CD14-positive monocyte (primary cell): ENCODE measurements around the gene DHRS7B. TPM values are rescaled to one million over a fixed set of nuclear protein-coding genes. Genes with fewer than 3 reads are reported as not detected.
A peak's percentile ranks its signal among the peaks of the same experiment; 100 is the strongest.

Source experiments
- DNase-seq, 3 donors: peaks; one replicate each; pipeline ENCODE4 v3.0.0-alpha.2; 2011 to 2022
- H2AFZ ChIP-seq: 2 replicates; pipeline ENCODE4 v1.6.0; 2012; ENCODE audit warnings: mild to moderate bottlenecking, low read depth, low read length, inconsistent platforms; ENCODE audit not compliant: insufficient read depth, poor library complexity, severe bottlenecking
- H3K27ac ChIP-seq, 2 donors: 1 replicate in 1 of 2; 2 replicates in 1 of 2; pipeline ENCODE4 v1.5.1; 2012 to 2013; ENCODE audit warnings: low read length in 2 of 2, control low read depth in 1 of 2, inconsistent platforms in 1 of 2, low read depth in 1 of 2, mild to moderate bottlenecking in 1 of 2
- H3K27me3 ChIP-seq, 2 donors: one replicate each; pipeline versions ENCODE4 v1.6.0 to v1.6.1; 2011 to 2013; ENCODE audit warnings: low read length in 2 of 2; ENCODE audit not compliant: control insufficient read depth in 2 of 2, insufficient read depth in 2 of 2
- H3K36me3 ChIP-seq, 2 donors: replicated peaks in 1 of 2; 1 replicate in 1 of 2; 2 replicates in 1 of 2; pipeline versions ENCODE4 v1.5.1 to v1.6.1; 2012 to 2013; ENCODE audit warnings: low read length in 2 of 2, control low read depth in 1 of 2, inconsistent platforms in 1 of 2, mild to moderate bottlenecking in 1 of 2; ENCODE audit not compliant: insufficient read depth in 2 of 2, control insufficient read depth in 1 of 2
- H3K4me1 ChIP-seq, 2 donors: 1 replicate in 1 of 2; 2 replicates in 1 of 2; pipeline versions ENCODE4 v1.5.1 to v1.6.1; 2012 to 2013; ENCODE audit warnings: low read length in 2 of 2, control low read depth in 1 of 2, inconsistent platforms in 1 of 2, mild to moderate bottlenecking in 1 of 2, moderate library complexity in 1 of 2; ENCODE audit not compliant: insufficient read depth in 2 of 2, control insufficient read depth in 1 of 2
- H3K4me2 ChIP-seq: replicated peaks from 2 replicates; pipeline ENCODE3; 2012; ENCODE audit warnings: low read length, moderate library complexity, mild to moderate bottlenecking; ENCODE audit not compliant: poor library complexity, severe bottlenecking; ENCODE audit errors: extremely low read depth
- H3K4me3 ChIP-seq, 3 experiments: fragments of 200-600 bp in 1 of 3; sonication (generic) in 1 of 3; replicated peaks in 1 of 3; 1 replicate in 2 of 3; 2 replicates in 1 of 3; pipeline ENCODE4 v1.5.1; 2011 to 2013; ENCODE audit warnings: low read length in 3 of 3, mild to moderate bottlenecking in 3 of 3, control low read depth in 2 of 3, low read depth in 2 of 3, inconsistent platforms in 1 of 3, moderate library complexity in 1 of 3
- H3K79me2 ChIP-seq: 2 replicates; pipeline ENCODE4 v1.6.0; 2012; ENCODE audit warnings: mild to moderate bottlenecking, control low read depth, inconsistent platforms, low read length, moderate library complexity; ENCODE audit not compliant: insufficient read depth
- H3K9ac ChIP-seq: 2 replicates; pipeline ENCODE4 v1.6.0; 2017; ENCODE audit warnings: low read length, mild to moderate bottlenecking; ENCODE audit not compliant: insufficient read depth, poor library complexity, severe bottlenecking
- H3K9me3 ChIP-seq, 2 donors: replicated peaks in 1 of 2; 1 replicate in 1 of 2; 2 replicates in 1 of 2; pipeline versions ENCODE4 v1.5.1 to v1.6.1; 2012 to 2013; ENCODE audit warnings: low read length in 2 of 2, control low read depth in 1 of 2; ENCODE audit not compliant: control insufficient read depth in 1 of 2, insufficient read depth in 1 of 2
- H4K20me1 ChIP-seq: 2 replicates; pipeline ENCODE4 v1.6.0; 2012; ENCODE audit warnings: mild to moderate bottlenecking, low read length, control low read depth, moderate library complexity; ENCODE audit not compliant: insufficient read depth
- H3K27ac Mint-ChIP-seq, 7 donors: one replicate each; pipeline ENCODE4 v1.8.0; 2020; ENCODE audit warnings: mild to moderate bottlenecking in 7 of 7, mixed read lengths in 7 of 7, moderate library complexity in 6 of 7, inconsistent platforms in 2 of 7
- H3K27me3 Mint-ChIP-seq, 3 donors: one replicate each; pipeline ENCODE4 v1.8.0; 2021 to 2022; ENCODE audit warnings: low read depth in 3 of 3, mild to moderate bottlenecking in 3 of 3, mixed read lengths in 3 of 3, moderate library complexity in 3 of 3, inconsistent platforms in 1 of 3
- H3K36me3 Mint-ChIP-seq, 2 donors: one replicate each; pipeline ENCODE4 v1.8.0; 2020; ENCODE audit warnings: mixed read lengths in 2 of 2, inconsistent platforms in 1 of 2, mild to moderate bottlenecking in 1 of 2
- H3K4me1 Mint-ChIP-seq: one replicate; pipeline ENCODE4 v1.8.0; 2020; ENCODE audit warnings: mild to moderate bottlenecking, mixed read lengths
- H3K4me3 Mint-ChIP-seq, 2 donors: one replicate each; pipeline ENCODE4 v1.8.0; 2020; ENCODE audit warnings: mild to moderate bottlenecking in 2 of 2, mixed read lengths in 2 of 2, moderate library complexity in 1 of 2
- H3K9me3 Mint-ChIP-seq, 7 donors: one replicate each; pipeline ENCODE4 v1.8.0; 2020 to 2022; ENCODE audit warnings: mixed read lengths in 7 of 7, mild to moderate bottlenecking in 6 of 7, moderate library complexity in 6 of 7, inconsistent platforms in 2 of 7
- CTCF ChIP-seq: fragments of 200-600 bp; IDR thresholded peaks from one replicate; pipeline ENCODE4 v1.8.0; 2022; ENCODE audit warnings: antibody characterized with exemption, mild to moderate bottlenecking
- WGBS: methylation state at CpG from one replicate; pipeline ENCODE4 v1.1.5; 2013; ENCODE audit warnings: missing lambda C conversion rate; ENCODE audit not compliant: insufficient coverage; 5-methylcytosine and 5-hydroxymethylcytosine counted together
- intact Hi-C, 2 donors: fragments of 100-400 bp; cut with micrococcal nuclease; formaldehyde crosslinking; loops; one replicate each; pipeline versions ENCODE4 v1.15.0 to v1.15.1; 2023
- polyA plus RNA-seq, 3 donors: library from polyadenylated mRNA; depleted of rRNA in 1 of 3; unstranded in 2 of 3; stranded (reverse) in 1 of 3; fragments of 300-500 nt in 2 of 3; fragments of >200 nt in 1 of 3; fragmentation: Illumina TruSeq in 2 of 3; gene quantifications; 1 replicate in 2 of 3; 2 replicates in 1 of 3; pipeline ENCODE4 v1.2.3, GENCODE V29; 2012 to 2021
- small RNA-seq: library from RNA; depleted of rRNA; stranded (forward); fragments of <200 nt; gene quantifications from one replicate; pipeline ENCODE3, GENCODE V24; 2012; ENCODE audit warnings: low read depth; ENCODE audit not compliant: insufficient read length

The DHRS7B gene
- polyA plus RNA-seq, 3 donors, result 23.2 to 37.8 (median 33.9) TPM

- Histone ChIP-seq H2AFZ (no peak overlapping the region), H3K27ac (no peak overlapping the region), H3K79me2 (no peaks in the 10 kb centered on the region), H3K9ac (no peak overlapping the region), H3K36me3 (peaks cover 15 to 27% of the 10 kb centered on the region in 2 donors), H3K4me3 (no peak overlapping the region), H3K4me1 (peaks cover 0 to 11% of the 10 kb centered on the region in 2 donors), H3K9me3 (no peaks in the 10 kb centered on the region), H4K20me1 (peaks cover 48% of the 10 kb centered on the region), H3K4me2 (no peak overlapping the region), H3K27me3 (no peaks in the 10 kb centered on the region)
- TF ChIP-seq CTCF, result peak; percentile 63
- Mint-ChIP-seq H3K36me3 (peaks cover 15 to 35% of the 10 kb centered on the region in 2 donors), H3K27ac (peak overlapping the region in 2 of 7 donors; percentile 20 to 63), H3K9me3 (peaks cover 0 to 5% (median 0%) of the 10 kb centered on the region in 7 donors), H3K4me1 (peaks cover 10% of the 10 kb centered on the region), H3K27me3 (peaks cover 0 to 4% (median 3%) of the 10 kb centered on the region in 3 donors), H3K4me3 (no peak overlapping the region)
- intact Hi-C loops, result no loop called here
- WGBS, result 94% methylated on average over 5 of the region's 12 CpGs
- DNase-seq, result peak in 1 of 3 donors; percentile 14
Observed at GRCh38 chr17:21239680-21240368, 113.1 kb downstream of the DHRS7B start.

GRCh38 chr17:21240369-21241055, 113.7 kb downstream of the DHRS7B start:
- Mint-ChIP-seq H3K27me3 (peaks cover 0 to 4% (median 3%) of the 10 kb centered on the region in 3 donors), H3K4me3 (no peak overlapping the region), H3K27ac (no peak overlapping the region), H3K36me3 (peaks cover 15 to 35% of the 10 kb centered on the region in 2 donors), H3K4me1 (peaks cover 10% of the 10 kb centered on the region), H3K9me3 (peaks cover 0 to 4% (median 0%) of the 10 kb centered on the region in 7 donors)
- no peak overlapping the region for H3K4me2 ChIP-seq
- intact Hi-C loops, result no loop called here
- H3K9me3 ChIP-seq, result no peaks in the 10 kb centered on the region
- peaks cover 15 to 27% of the 10 kb centered on the region in 2 donors for H3K36me3 ChIP-seq
- H3K4me1 ChIP-seq, result peaks cover 0 to 11% of the 10 kb centered on the region in 2 donors
- no peak for TF ChIP-seq CTCF
- peaks cover 55% of the 10 kb centered on the region for H4K20me1 ChIP-seq
- H2AFZ ChIP-seq, result no peak overlapping the region
- no peak for DNase-seq
- WGBS, result 80% methylated on average over 17 of the region's 25 CpGs
- H3K27ac ChIP-seq, result no peak overlapping the region
- H3K9ac ChIP-seq, result no peak overlapping the region
- H3K4me3 ChIP-seq, result no peak overlapping the region
- no peaks in the 10 kb centered on the region for H3K79me2 ChIP-seq
- no peaks in the 10 kb centered on the region for H3K27me3 ChIP-seq

Small RNA genes lying within 50 kb of the gene (small RNA-seq; reads per million reads assigned to genes)
- gene RN7SL426P, result not detected

Other genes starting within 250 kb of the DHRS7B start
- gene USP22, start 84.0 kb upstream of the DHRS7B start, polyA plus RNA-seq, result 10 to 100 TPM; 20.4 to 69.9 (median 27.3) TPM
- 10 to 100 TPM; 25.7 to 68.1 (median 59.5) TPM for gene TMEM11, start 87.2 kb downstream of the DHRS7B start, polyA plus RNA-seq
- gene NATD1, start 126.4 kb downstream of the DHRS7B start, polyA plus RNA-seq, result 10 to 100 TPM in 1 of 3 donors, 1 to 10 TPM in 2; 3.0 to 13.6 (median 3.8) TPM
- 100 to 1,000 TPM; 107 to 166 (median 164) TPM for gene MAP2K3, start 157.7 kb downstream of the DHRS7B start, polyA plus RNA-seq
- not detected for gene KCNJ12, start 249.4 kb downstream of the DHRS7B start, polyA plus RNA-seq